ENCODE results near the gene MAX.

MAX gene

DNA sequence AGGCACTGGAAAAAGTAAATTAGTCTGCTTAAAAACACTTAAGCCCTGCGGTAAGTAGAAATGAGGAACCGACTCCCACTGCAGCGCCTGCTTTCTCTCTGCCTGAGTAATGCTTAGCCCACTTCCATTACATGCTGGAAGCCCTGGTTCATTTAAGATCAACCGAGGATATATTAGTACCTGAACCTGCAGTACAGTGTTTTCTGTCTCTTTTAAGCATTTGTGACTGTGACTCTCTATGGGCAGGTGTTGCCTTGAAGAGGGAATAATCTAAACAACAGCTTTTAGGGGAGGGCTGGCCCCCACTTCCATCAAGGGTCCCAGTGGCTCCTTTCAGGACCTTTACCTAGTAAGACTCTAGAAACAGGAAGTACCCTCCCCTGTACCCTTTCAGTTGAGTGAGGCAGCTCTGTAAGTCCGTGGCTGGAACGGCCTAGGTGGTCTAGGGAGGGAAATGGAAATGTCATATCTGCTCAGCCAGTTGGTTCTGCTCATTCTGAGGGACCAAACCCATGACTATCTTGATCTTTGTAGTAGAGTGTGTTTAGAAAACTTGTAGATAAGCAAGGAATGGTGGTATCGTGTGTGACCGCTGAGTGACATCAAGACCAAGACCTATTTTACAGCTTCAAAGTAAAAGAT is 59.5 kb downstream of the MAX start:
- no peak for DNase-seq (ENCODE audit: low spot score)
- H3K27ac ChIP-seq: no peak overlapping the region
- TF ChIP-seq, protein P1, sequence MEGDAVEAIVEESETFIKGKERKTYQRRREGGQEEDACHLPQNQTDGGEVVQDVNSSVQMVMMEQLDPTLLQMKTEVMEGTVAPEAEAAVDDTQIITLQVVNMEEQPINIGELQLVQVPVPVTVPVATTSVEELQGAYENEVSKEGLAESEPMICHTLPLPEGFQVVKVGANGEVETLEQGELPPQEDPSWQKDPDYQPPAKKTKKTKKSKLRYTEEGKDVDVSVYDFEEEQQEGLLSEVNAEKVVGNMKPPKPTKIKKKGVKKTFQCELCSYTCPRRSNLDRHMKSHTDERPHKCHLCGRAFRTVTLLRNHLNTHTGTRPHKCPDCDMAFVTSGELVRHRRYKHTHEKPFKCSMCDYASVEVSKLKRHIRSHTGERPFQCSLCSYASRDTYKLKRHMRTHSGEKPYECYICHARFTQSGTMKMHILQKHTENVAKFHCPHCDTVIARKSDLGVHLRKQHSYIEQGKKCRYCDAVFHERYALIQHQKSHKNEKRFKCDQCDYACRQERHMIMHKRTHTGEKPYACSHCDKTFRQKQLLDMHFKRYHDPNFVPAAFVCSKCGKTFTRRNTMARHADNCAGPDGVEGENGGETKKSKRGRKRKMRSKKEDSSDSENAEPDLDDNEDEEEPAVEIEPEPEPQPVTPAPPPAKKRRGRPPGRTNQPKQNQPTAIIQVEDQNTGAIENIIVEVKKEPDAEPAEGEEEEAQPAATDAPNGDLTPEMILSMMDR (conservative IDR thresholded peaks at IDR 0.05; ENCODE audit: low read depth): no peak
- ChIA-PET POLR2A (ENCODE audit: low non-redundant PET) (no interaction called here), CTCF (no interaction called here)

DNA sequence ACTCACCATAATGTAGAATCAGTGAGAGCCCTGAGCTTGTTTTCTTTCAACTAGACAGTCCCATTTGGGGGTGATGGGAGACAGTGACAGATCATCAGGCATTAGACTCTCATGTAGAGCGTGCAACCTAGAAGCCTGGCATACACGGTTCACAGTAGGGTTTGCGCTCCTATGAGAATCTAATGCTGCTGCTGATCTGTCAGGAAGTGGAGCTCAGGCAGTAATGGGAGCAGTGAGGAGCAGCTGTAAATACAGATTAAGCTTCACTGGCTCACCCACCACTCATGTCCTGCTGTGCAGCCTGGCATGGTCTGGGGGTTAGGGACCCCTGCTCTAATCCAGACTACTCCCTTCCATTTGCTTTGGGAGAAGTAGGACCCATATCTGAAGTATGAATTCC is 60.0 kb downstream of the MAX start:
- TF ChIP-seq, protein P1 (conservative IDR thresholded peaks at IDR 0.05; ENCODE audit: low read depth): no peak
- CTCF ChIA-PET: interaction anchor here (0.6 kb wide), 1 partner anchor 163 kb away, joined by 4 read pairs; no protein-coding TSS in a partner anchor

DNA sequence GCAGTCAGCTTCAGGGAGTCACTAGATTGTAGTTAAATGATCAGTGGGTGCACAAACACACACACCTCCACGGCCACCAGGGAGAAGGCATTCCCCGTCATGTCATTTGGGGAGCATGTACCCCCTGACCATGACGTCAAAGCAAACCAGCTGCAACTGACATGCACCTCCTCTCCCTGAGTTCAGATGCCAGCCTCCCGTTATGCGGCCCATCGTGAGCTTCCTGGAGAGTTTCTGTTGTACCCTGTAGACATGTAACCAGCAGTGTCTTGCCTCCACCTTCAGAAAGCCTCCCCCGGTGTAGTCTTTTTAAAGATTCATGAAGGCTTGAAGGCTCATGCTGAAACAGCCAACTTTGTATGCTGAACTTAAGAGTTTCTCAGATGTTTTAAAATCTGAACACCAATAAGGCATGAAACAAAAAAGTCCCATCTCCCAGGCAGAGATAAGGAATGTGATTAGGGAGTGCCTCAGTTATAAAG is 60.8 kb downstream of the MAX start:
- ChIA-PET CTCF (interaction anchor here (0.6 kb wide), 1 partner anchor 55 kb away, joined by 3 read pairs; no protein-coding TSS in a partner anchor), POLR2A (ENCODE audit: low non-redundant PET) (no interaction called here)
- TF ChIP-seq, protein P1 (conservative IDR thresholded peaks at IDR 0.05; ENCODE audit: low read depth): no peak

More for the DNA sequence above, 60.0 kb downstream of the MAX start:
- no peak overlapping the region for H3K27ac ChIP-seq
- DNase-seq (ENCODE audit: low spot score): no peak
- POLR2A ChIA-PET (ENCODE audit: low non-redundant PET): no interaction called here

DNA sequence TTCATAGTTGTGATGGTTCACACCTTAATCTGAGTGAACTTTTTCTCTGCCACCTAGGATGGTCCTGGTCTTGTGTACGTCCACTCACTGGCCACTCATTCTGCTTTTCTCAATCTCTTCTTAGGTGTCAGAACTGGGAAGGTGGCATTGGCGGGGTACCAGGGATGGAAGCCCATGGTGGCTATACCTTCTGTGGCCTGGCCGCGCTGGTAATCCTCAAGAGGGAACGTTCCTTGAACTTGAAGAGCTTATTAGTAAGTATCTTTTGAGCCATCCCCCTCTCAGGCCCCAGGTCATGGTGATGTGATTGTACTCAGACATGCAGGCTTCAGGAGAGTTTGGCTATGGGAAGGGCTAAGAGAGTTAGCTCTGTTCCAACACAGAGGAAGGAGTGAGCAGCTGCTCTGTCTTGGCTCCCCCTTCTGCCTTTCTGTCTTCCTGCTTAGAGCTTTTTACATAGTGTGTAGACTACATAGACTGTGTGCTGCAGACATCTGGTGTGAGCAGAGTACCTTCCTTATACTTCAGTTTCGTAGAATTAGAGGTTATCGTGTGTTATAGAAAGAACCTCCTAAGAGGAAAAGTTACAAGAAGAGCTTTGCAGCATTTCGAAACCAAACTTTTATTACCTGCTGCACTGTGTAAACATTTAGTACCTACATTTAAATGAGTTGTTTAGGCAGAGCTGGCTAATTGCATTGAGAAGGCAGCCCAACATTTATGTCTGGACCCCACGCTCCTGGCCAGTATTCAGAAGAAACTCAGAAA is 61.5 kb downstream of the MAX start:
- ChIA-PET CTCF (interaction anchor here (0.6 kb wide), 1 partner anchor 218 kb away, joined by 4 read pairs; no protein-coding TSS in a partner anchor), POLR2A (ENCODE audit: low non-redundant PET) (interaction anchor here (0.6 kb wide), 1 partner anchor 42 kb away, joined by 5 read pairs; no protein-coding TSS in a partner anchor)
- DNase-seq (ENCODE audit: low spot score): no peak
- no peak overlapping the region for H3K27ac ChIP-seq
- TF ChIP-seq, protein P1 (conservative IDR thresholded peaks at IDR 0.05; ENCODE audit: low read depth): no peak

More for the DNA sequence above, 60.8 kb downstream of the MAX start:
- H3K27ac ChIP-seq: no peak overlapping the region
- no peak for DNase-seq (ENCODE audit: low spot score)

DNA sequence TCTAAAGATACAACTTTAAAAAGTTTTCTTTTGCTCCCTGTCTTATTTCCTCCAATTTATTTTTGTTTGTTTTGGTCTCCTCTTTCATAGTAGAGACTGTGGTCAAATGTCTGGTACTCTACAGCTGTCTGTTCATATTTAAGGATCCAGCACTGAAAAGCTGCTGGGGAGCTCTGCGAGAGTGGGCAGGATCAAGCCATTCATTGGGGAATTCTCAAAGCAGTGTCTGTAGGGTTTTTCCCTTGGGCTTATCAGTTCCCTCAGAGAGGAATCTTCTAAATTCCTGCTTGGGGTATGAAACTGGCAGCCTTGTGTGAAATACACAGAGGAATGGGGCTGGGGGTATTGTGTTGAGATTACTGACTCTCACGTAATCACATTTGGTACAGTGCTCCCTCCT is 63.4 kb downstream of the MAX start:
- DNase-seq (ENCODE audit: low spot score): no peak
- H3K27ac ChIP-seq: no peak overlapping the region
- TF ChIP-seq, protein P1 (conservative IDR thresholded peaks at IDR 0.05; ENCODE audit: low read depth): no peak
- CTCF ChIA-PET: no interaction called here
- POLR2A ChIA-PET (ENCODE audit: low non-redundant PET): no interaction called here

DNA sequence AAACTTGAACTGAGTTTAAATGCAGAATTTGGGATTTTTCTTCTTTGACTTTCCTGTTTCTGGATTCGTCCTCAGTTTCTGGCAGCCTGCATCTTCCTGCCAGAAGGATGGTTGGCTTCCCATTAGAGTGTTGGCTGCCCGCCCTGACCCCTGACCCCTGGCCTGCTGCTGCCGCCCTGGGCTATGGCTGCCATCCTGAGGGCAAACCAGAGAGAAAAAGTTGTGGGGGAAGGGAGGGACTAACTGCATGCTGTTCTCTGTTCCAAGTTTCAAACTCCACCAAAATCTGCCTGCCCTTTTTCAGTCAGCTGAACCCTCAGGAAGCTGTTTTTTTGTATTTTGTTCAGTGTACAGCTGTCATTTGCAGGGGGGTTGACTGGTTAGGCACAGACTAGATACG is 67.3 kb downstream of the MAX start:
- H3K27ac ChIP-seq: no peak overlapping the region
- ChIA-PET POLR2A (ENCODE audit: low non-redundant PET) (no interaction called here), CTCF (interaction anchor here (0.7 to 1.4 kb wide), 2 partner anchors 15 to 115 kb away, joined by 5 to 6 read pairs; no protein-coding TSS in a partner anchor)
- DNase-seq (ENCODE audit: low spot score): no peak
- TF ChIP-seq, protein P1 (conservative IDR thresholded peaks at IDR 0.05; ENCODE audit: low read depth): no peak
